ENCODE results near the gene KLRC2. TPM values are rescaled to one million over a fixed set of nuclear protein-coding genes. Genes with fewer than 3 reads are reported as not detected.

The KLRC2 gene
- polyA plus RNA-seq, 10 donors, result 0.29 to 0.56 (median 0.47) TPM; not detected in 7

Other genes starting within 250 kb of the KLRC2 start
- gene GABARAPL1, start 223.1 kb downstream of the KLRC2 start, polyA plus RNA-seq (ENCODE audit: insufficient read length in 10 of 10), result 10 to 100 TPM; 19.6 to 29.2 (median 24.8) TPM
- 1 to 10 TPM in 2 of 10 donors, under 1 TPM in 8; 0.23 to 1.8 (median 0.49) TPM for gene KLRD1, start 128.1 kb downstream of the KLRC2 start, polyA plus RNA-seq (ENCODE audit: insufficient read length in 10 of 10)
- gene KLRK1, start 46.0 kb downstream of the KLRC2 start, polyA plus RNA-seq (ENCODE audit: insufficient read length in 10 of 10), result 1 to 10 TPM in 2 of 10 donors, under 1 TPM in 8; 0.20 to 2.0 (median 0.45) TPM
- gene KLRC4, start 26.3 kb downstream of the KLRC2 start, polyA plus RNA-seq (ENCODE audit: insufficient read length in 10 of 10), result under 1 TPM in 2 of 10 donors, not detected in 8; 0.35 to 0.41 TPM
- under 1 TPM in 2 of 10 donors, not detected in 8; 0.19 to 0.32 TPM for gene KLRC3, start 15.4 kb downstream of the KLRC2 start, polyA plus RNA-seq (ENCODE audit: insufficient read length in 10 of 10)
- gene KLRC1, start 17.4 kb upstream of the KLRC2 start, polyA plus RNA-seq (ENCODE audit: insufficient read length in 10 of 10), result 1 to 10 TPM in 2 of 10 donors, under 1 TPM in 6, not detected in 2; 0.21 to 1.5 (median 0.38) TPM
- 1 to 10 TPM in 5 of 10 donors, under 1 TPM in 5; 0.38 to 7.6 (median 0.95) TPM for gene EIF2S3B, start 69.9 kb upstream of the KLRC2 start, polyA plus RNA-seq (ENCODE audit: insufficient read length in 10 of 10)
- gene MAGOHB, start 177.6 kb upstream of the KLRC2 start, polyA plus RNA-seq (ENCODE audit: insufficient read length in 10 of 10), result 10 to 100 TPM; 26.9 to 37.5 (median 29.4) TPM
- under 1 TPM in 3 of 10 donors, not detected in 7; 0.07 to 0.19 (median 0.14) TPM for gene STYK1, start 238.0 kb upstream of the KLRC2 start, polyA plus RNA-seq (ENCODE audit: insufficient read length in 10 of 10)

All from muscle of back (tissue), 10 donors.